Endometrial microvascular endothelial cells (primary cell): ENCODE measurements around the gene MUL1. TPM values are rescaled to one million over a fixed set of nuclear protein-coding genes. Genes with fewer than 3 reads are reported as not detected.

ENCODE experiments used
- in situ Hi-C: cut with HindIII; loops from 2 replicates; pipeline ENCODE4 v1.10.0; 2017; ENCODE audit warnings: low sequenced_read_pairs, low pct_unique_long_range_greater_than_20kb; ENCODE audit errors: inconsistent ontology term
- total RNA-seq: library from RNA; depleted of rRNA; stranded (reverse); fragments of >200 nt; gene quantifications from one replicate; pipeline ENCODE4 v1.2.3, GENCODE V29; 2015; ENCODE audit errors: inconsistent ontology term

The MUL1 gene
- total RNA-seq, 1 donor from 2014 or later = 32.7 TPM

GRCh38 chr1:20491866-20492265 lies 16.1 kb downstream of the MUL1 start:
- in situ Hi-C loops = no loop called here

GRCh38 chr1:20491178-20491577 lies 16.8 kb downstream of the MUL1 start:
- in situ Hi-C loops = no loop called here

GRCh38 chr1:20487236-20487590 lies 20.7 kb downstream of the MUL1 start:
- in situ Hi-C loops = no loop called here

GRCh38 chr1:20486457-20487235 lies 21.3 kb downstream of the MUL1 start:
- in situ Hi-C loops = no loop called here

GRCh38 chr1:20485527-20486456 lies 22.2 kb downstream of the MUL1 start, which contains the start of gene CAMK2N1:
CAMK2N1 (minus strand) TSS chr1:20486210; CDS start chr1:20485379, 831 bp downstream.
- in situ Hi-C loops = no loop called here

GRCh38 chr1:20484519-20485462 lies 23.2 kb downstream of the MUL1 start:
- in situ Hi-C loops = no loop called here

GRCh38 chr1:20483833-20484518 lies 24.0 kb downstream of the MUL1 start:
- in situ Hi-C loops = no loop called here

- in situ Hi-C loops = no loop called here
Measured at GRCh38 chr1:20483098-20483832, 24.7 kb downstream of the MUL1 start.

GRCh38 chr1:20481643-20482498 lies 26.1 kb downstream of the MUL1 start:
- in situ Hi-C loops = no loop called here

- in situ Hi-C loops = no loop called here
Measured at GRCh38 chr1:20480951-20481617, 26.9 kb downstream of the MUL1 start.

- in situ Hi-C loops = no loop called here
Measured at GRCh38 chr1:20480243-20480944, 27.6 kb downstream of the MUL1 start.

GRCh38 chr1:20479840-20480239 lies 28.1 kb downstream of the MUL1 start:
- in situ Hi-C loops = no loop called here

- in situ Hi-C loops = no loop called here
Measured at GRCh38 chr1:20478057-20478635, 29.8 kb downstream of the MUL1 start.

- in situ Hi-C loops = no loop called here
Measured at GRCh38 chr1:20477348-20478056, 30.4 kb downstream of the MUL1 start.
